ENCODE measurements around the gene SNX25. TPM values are rescaled to one million over a fixed set of nuclear protein-coding genes. Genes with fewer than 3 reads are reported as not detected.
A peak's percentile ranks its signal among the peaks of the same experiment; 100 is the strongest.

Gene SNX25
- total RNA-seq, 1 experiment from 2014 or later, result 50.5 TPM

GRCh38 chr4:185293202-185293601, 83.8 kb downstream of the SNX25 start:
- H4K20me1 ChIP-seq (ENCODE audit: insufficient read depth, low read depth, low read length), result no peaks in the 10 kb centered on the region
- no peaks in the 10 kb centered on the region for H3K4me1 ChIP-seq (ENCODE audit: low read length)
- DNase-seq, result no peak
- H3K79me2 ChIP-seq (ENCODE audit: low read length), result peaks cover 3% of the 10 kb centered on the region; the same call in 1 of the 2 replicates
- H3K4me2 ChIP-seq (ENCODE audit: low read depth, low read length, poor library complexity, severe bottlenecking), result no peak overlapping the region
- H3K36me3 ChIP-seq (ENCODE audit: insufficient read depth, low read length), result peaks cover 20% of the 10 kb centered on the region
- no peak overlapping the region for H3K4me3 ChIP-seq (ENCODE audit: low read length)
- H2AFZ ChIP-seq (ENCODE audit: low read length), result no peak overlapping the region
- H3K27ac ChIP-seq (ENCODE audit: low read length), result no peak overlapping the region
- no peaks in the 10 kb centered on the region for H3K9me2 ChIP-seq (replicated peaks; ENCODE audit: insufficient read depth, low read length)
- no peaks in the 10 kb centered on the region for H3K27me3 ChIP-seq (ENCODE audit: low read length)
- H3K9me3 ChIP-seq (ENCODE audit: low read length), result no peaks in the 10 kb centered on the region
- H3K9ac ChIP-seq (ENCODE audit: low read length), result no peak overlapping the region

GRCh38 chr4:185296665-185297460, 87.5 kb downstream of the SNX25 start:
- H3K9me2 ChIP-seq (replicated peaks; ENCODE audit: insufficient read depth, low read length), result no peaks in the 10 kb centered on the region
- H3K36me3 ChIP-seq (ENCODE audit: insufficient read depth, low read length), result peaks cover 9% of the 10 kb centered on the region
- H2AFZ ChIP-seq (ENCODE audit: low read length), result no peak overlapping the region
- H4K20me1 ChIP-seq (ENCODE audit: insufficient read depth, low read depth, low read length), result no peaks in the 10 kb centered on the region
- H3K27me3 ChIP-seq (ENCODE audit: low read length), result no peaks in the 10 kb centered on the region
- H3K4me1 ChIP-seq (ENCODE audit: low read length), result no peaks in the 10 kb centered on the region
- H3K79me2 ChIP-seq (ENCODE audit: low read length), result peaks cover 12% of the 10 kb centered on the region; the same call in 1 of the 2 replicates
- H3K4me2 ChIP-seq (ENCODE audit: low read depth, low read length, poor library complexity, severe bottlenecking), result no peak overlapping the region
- H3K4me3 ChIP-seq (ENCODE audit: low read length), result no peak overlapping the region
- no peak overlapping the region for H3K27ac ChIP-seq (ENCODE audit: low read length)
- H3K9me3 ChIP-seq (ENCODE audit: low read length), result no peaks in the 10 kb centered on the region
- no peak for DNase-seq
- no peak overlapping the region for H3K9ac ChIP-seq (ENCODE audit: low read length)

- Histone ChIP-seq H3K79me2 (ENCODE audit: low read length) (peaks cover 20% of the 10 kb centered on the region), H2AFZ (ENCODE audit: low read length) (no peak overlapping the region), H4K20me1 (ENCODE audit: insufficient read depth, low read depth, low read length) (no peaks in the 10 kb centered on the region), H3K4me2 (ENCODE audit: low read depth, low read length, poor library complexity, severe bottlenecking) (no peak overlapping the region), H3K4me1 (ENCODE audit: low read length) (peaks cover 16% of the 10 kb centered on the region), H3K27ac (ENCODE audit: low read length) (no peak overlapping the region), H3K4me3 (ENCODE audit: low read length) (no peak overlapping the region), H3K9me3 (ENCODE audit: low read length) (no peaks in the 10 kb centered on the region), H3K36me3 (ENCODE audit: insufficient read depth, low read length) (no peaks in the 10 kb centered on the region; the same call in 1 of the 2 replicates), H3K27me3 (ENCODE audit: low read length) (no peaks in the 10 kb centered on the region), H3K9me2 (replicated peaks; ENCODE audit: insufficient read depth, low read length) (no peaks in the 10 kb centered on the region), H3K9ac (ENCODE audit: low read length) (no peak overlapping the region)
- DNase-seq, result no peak
These were observed 89.5 kb downstream of the SNX25 start for GRCh38 chr4:185298728-185299430.

- no peaks in the 10 kb centered on the region for H3K9me2 ChIP-seq (replicated peaks; ENCODE audit: insufficient read depth, low read length)
- no peaks in the 10 kb centered on the region for H4K20me1 ChIP-seq (ENCODE audit: insufficient read depth, low read depth, low read length)
- no peaks in the 10 kb centered on the region for H3K9me3 ChIP-seq (ENCODE audit: low read length)
- H2AFZ ChIP-seq (ENCODE audit: low read length), result no peak overlapping the region
- DNase-seq, result no peak
- H3K27me3 ChIP-seq (ENCODE audit: low read length), result no peaks in the 10 kb centered on the region
- H3K4me2 ChIP-seq (ENCODE audit: low read depth, low read length, poor library complexity, severe bottlenecking), result peak overlapping the region; percentile 47
- no peak overlapping the region; the same call in 1 of the 2 replicates for H3K9ac ChIP-seq (ENCODE audit: low read length)
- peaks cover 45% of the 10 kb centered on the region for H3K79me2 ChIP-seq (ENCODE audit: low read length)
- no peak overlapping the region for H3K4me3 ChIP-seq (ENCODE audit: low read length)
- H3K36me3 ChIP-seq (ENCODE audit: insufficient read depth, low read length), result no peaks in the 10 kb centered on the region; the same call in 1 of the 2 replicates
- H3K4me1 ChIP-seq (ENCODE audit: low read length), result peaks cover 40% of the 10 kb centered on the region
- peak overlapping the region; percentile 72 for H3K27ac ChIP-seq (ENCODE audit: low read length)
These were observed 95.1 kb downstream of the SNX25 start for GRCh38 chr4:185304541-185304940.

- peak overlapping the region; percentile 72 for H3K27ac ChIP-seq (ENCODE audit: low read length)
- H3K9me2 ChIP-seq (replicated peaks; ENCODE audit: insufficient read depth, low read length), result no peaks in the 10 kb centered on the region
- no peak overlapping the region; the same call in 1 of the 2 replicates for H3K9ac ChIP-seq (ENCODE audit: low read length)
- no peaks in the 10 kb centered on the region; the same call in 1 of the 2 replicates for H3K36me3 ChIP-seq (ENCODE audit: insufficient read depth, low read length)
- no peak overlapping the region for H3K4me3 ChIP-seq (ENCODE audit: low read length)
- no peaks in the 10 kb centered on the region for H4K20me1 ChIP-seq (ENCODE audit: insufficient read depth, low read depth, low read length)
- peaks cover 45% of the 10 kb centered on the region for H3K4me1 ChIP-seq (ENCODE audit: low read length)
- peaks cover 44% of the 10 kb centered on the region for H3K79me2 ChIP-seq (ENCODE audit: low read length)
- no peak overlapping the region for H2AFZ ChIP-seq (ENCODE audit: low read length)
- no peaks in the 10 kb centered on the region for H3K27me3 ChIP-seq (ENCODE audit: low read length)
- peak; percentile 83 for DNase-seq
- no peaks in the 10 kb centered on the region for H3K9me3 ChIP-seq (ENCODE audit: low read length)
- H3K4me2 ChIP-seq (ENCODE audit: low read depth, low read length, poor library complexity, severe bottlenecking), result peak overlapping the region; percentile 47
These were observed 95.7 kb downstream of the SNX25 start for GRCh38 chr4:185304944-185305690.

GRCh38 chr4:185305979-185306442, 96.6 kb downstream of the SNX25 start:
- no peak overlapping the region for H2AFZ ChIP-seq (ENCODE audit: low read length)
- no peaks in the 10 kb centered on the region for H3K9me2 ChIP-seq (replicated peaks; ENCODE audit: insufficient read depth, low read length)
- H3K9me3 ChIP-seq (ENCODE audit: low read length), result no peaks in the 10 kb centered on the region
- H3K4me3 ChIP-seq (ENCODE audit: low read length), result no peak overlapping the region
- peaks cover 44% of the 10 kb centered on the region for H3K79me2 ChIP-seq (ENCODE audit: low read length)
- H3K4me2 ChIP-seq (ENCODE audit: low read depth, low read length, poor library complexity, severe bottlenecking), result no peak overlapping the region
- H3K4me1 ChIP-seq (ENCODE audit: low read length), result peaks cover 45% of the 10 kb centered on the region
- no peak overlapping the region for H3K27ac ChIP-seq (ENCODE audit: low read length)
- no peaks in the 10 kb centered on the region for H4K20me1 ChIP-seq (ENCODE audit: insufficient read depth, low read depth, low read length)
- no peak for DNase-seq
- no peak overlapping the region for H3K9ac ChIP-seq (ENCODE audit: low read length)
- no peaks in the 10 kb centered on the region for H3K27me3 ChIP-seq (ENCODE audit: low read length)
- no peaks in the 10 kb centered on the region; the same call in 1 of the 2 replicates for H3K36me3 ChIP-seq (ENCODE audit: insufficient read depth, low read length)

GRCh38 chr4:185307136-185307950, 97.9 kb downstream of the SNX25 start:
- H3K9ac ChIP-seq (ENCODE audit: low read length), result no peak overlapping the region
- no peak overlapping the region for H3K4me2 ChIP-seq (ENCODE audit: low read depth, low read length, poor library complexity, severe bottlenecking)
- H3K9me3 ChIP-seq (ENCODE audit: low read length), result no peaks in the 10 kb centered on the region
- peaks cover 43% of the 10 kb centered on the region for H3K4me1 ChIP-seq (ENCODE audit: low read length)
- H2AFZ ChIP-seq (ENCODE audit: low read length), result no peak overlapping the region
- peaks cover 44% of the 10 kb centered on the region for H3K79me2 ChIP-seq (ENCODE audit: low read length)
- no peak overlapping the region for H3K27ac ChIP-seq (ENCODE audit: low read length)
- no peak for DNase-seq
- no peaks in the 10 kb centered on the region for H4K20me1 ChIP-seq (ENCODE audit: insufficient read depth, low read depth, low read length)
- H3K9me2 ChIP-seq (replicated peaks; ENCODE audit: insufficient read depth, low read length), result no peaks in the 10 kb centered on the region
- H3K36me3 ChIP-seq (ENCODE audit: insufficient read depth, low read length), result peaks cover 6% of the 10 kb centered on the region; the same call in 1 of the 2 replicates
- no peak overlapping the region for H3K4me3 ChIP-seq (ENCODE audit: low read length)
- H3K27me3 ChIP-seq (ENCODE audit: low read length), result no peaks in the 10 kb centered on the region

Measured in Karpas-422 (cell line).